GM19099 (cell line): ENCODE data around the gene PCNX2.

Source experiments
- POLR2A ChIP-seq: IDR thresholded peaks from 3 replicates; pipeline ENCODE4 v1.6.1; 2011; ENCODE audit warnings: low read depth; ENCODE audit not compliant: insufficient read length; ENCODE audit errors: extremely low read depth

Gene PCNX2

GRCh38 chr1:233025157-233025556, 270.4 kb downstream of the PCNX2 start:
- no peak for TF ChIP-seq POLR2A

- TF ChIP-seq POLR2A = no peak
Observed at GRCh38 chr1:233024199-233024598, 271.3 kb downstream of the PCNX2 start.

- TF ChIP-seq POLR2A = no peak
Observed at GRCh38 chr1:233022246-233022645, 273.3 kb downstream of the PCNX2 start.

- TF ChIP-seq POLR2A = no peak
Observed at GRCh38 chr1:233020426-233020825, 275.1 kb downstream of the PCNX2 start.

GRCh38 chr1:233019778-233020325, 275.7 kb downstream of the PCNX2 start:
- TF ChIP-seq POLR2A = no peak

- TF ChIP-seq POLR2A = no peak
Observed at GRCh38 chr1:233019083-233019482, 276.4 kb downstream of the PCNX2 start.

- no peak for TF ChIP-seq POLR2A
Observed at GRCh38 chr1:233016798-233017197, 278.7 kb downstream of the PCNX2 start.

- TF ChIP-seq POLR2A = no peak
Observed at GRCh38 chr1:233015965-233016364, 279.6 kb downstream of the PCNX2 start.

- TF ChIP-seq POLR2A = no peak
Observed at GRCh38 chr1:233012021-233012420, 283.5 kb downstream of the PCNX2 start.

- TF ChIP-seq POLR2A = no peak
Observed at GRCh38 chr1:233010146-233010545, 285.4 kb downstream of the PCNX2 start.

- TF ChIP-seq POLR2A = no peak
Observed at GRCh38 chr1:233006541-233006973, 289.0 kb downstream of the PCNX2 start.

- TF ChIP-seq POLR2A = no peak
Observed at GRCh38 chr1:233006108-233006507, 289.4 kb downstream of the PCNX2 start.

GRCh38 chr1:233005703-233006102, 289.8 kb downstream of the PCNX2 start:
- TF ChIP-seq POLR2A = no peak

- no peak for TF ChIP-seq POLR2A
Observed at GRCh38 chr1:233005156-233005555, 290.4 kb downstream of the PCNX2 start.

- no peak for TF ChIP-seq POLR2A
Observed at GRCh38 chr1:233004451-233004850, 291.1 kb downstream of the PCNX2 start.

GRCh38 chr1:232999956-233000625, 295.4 kb downstream of the PCNX2 start:
- no peak for TF ChIP-seq POLR2A

- no peak for TF ChIP-seq POLR2A
Observed at GRCh38 chr1:232998646-232999045, 296.9 kb downstream of the PCNX2 start.

GRCh38 chr1:232998138-232998537, 297.4 kb downstream of the PCNX2 start:
- TF ChIP-seq POLR2A = no peak

GRCh38 chr1:232996143-232996542, 299.4 kb downstream of the PCNX2 start:
- TF ChIP-seq POLR2A = no peak
